ENCODE data around the gene SLC4A9.

DNA sequence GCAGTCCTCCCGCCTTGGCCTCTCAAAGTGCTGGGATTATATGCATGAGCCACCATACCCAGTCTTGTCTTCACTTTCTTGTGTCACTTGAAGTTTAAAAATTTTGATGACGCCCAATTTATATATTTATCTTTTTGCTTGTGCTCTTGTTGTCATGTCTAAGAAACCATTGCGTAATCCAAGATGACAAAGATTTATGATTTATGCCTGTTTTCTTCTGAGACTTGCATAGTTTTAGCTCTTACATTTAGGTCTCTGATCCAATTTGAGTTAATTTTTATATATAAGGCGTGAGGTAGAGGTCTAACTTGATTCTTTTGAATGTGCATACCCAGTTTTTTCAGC is 60.2 kb downstream of the SLC4A9 start:
- TF ChIP-seq, protein P1, sequence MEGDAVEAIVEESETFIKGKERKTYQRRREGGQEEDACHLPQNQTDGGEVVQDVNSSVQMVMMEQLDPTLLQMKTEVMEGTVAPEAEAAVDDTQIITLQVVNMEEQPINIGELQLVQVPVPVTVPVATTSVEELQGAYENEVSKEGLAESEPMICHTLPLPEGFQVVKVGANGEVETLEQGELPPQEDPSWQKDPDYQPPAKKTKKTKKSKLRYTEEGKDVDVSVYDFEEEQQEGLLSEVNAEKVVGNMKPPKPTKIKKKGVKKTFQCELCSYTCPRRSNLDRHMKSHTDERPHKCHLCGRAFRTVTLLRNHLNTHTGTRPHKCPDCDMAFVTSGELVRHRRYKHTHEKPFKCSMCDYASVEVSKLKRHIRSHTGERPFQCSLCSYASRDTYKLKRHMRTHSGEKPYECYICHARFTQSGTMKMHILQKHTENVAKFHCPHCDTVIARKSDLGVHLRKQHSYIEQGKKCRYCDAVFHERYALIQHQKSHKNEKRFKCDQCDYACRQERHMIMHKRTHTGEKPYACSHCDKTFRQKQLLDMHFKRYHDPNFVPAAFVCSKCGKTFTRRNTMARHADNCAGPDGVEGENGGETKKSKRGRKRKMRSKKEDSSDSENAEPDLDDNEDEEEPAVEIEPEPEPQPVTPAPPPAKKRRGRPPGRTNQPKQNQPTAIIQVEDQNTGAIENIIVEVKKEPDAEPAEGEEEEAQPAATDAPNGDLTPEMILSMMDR (IDR thresholded peaks at IDR 0.05; ENCODE audit: low read depth, low read length, poor library complexity, severe bottlenecking): no peak
- no peak for TF ChIP-seq EZH2phosphoT487 (IDR thresholded peaks at IDR 0.05; ENCODE audit: borderline replicate concordance, low read length)
